Measurements from ENCODE around the gene FKRP. TPM values are rescaled to one million over a fixed set of nuclear protein-coding genes. Genes with fewer than 3 reads are reported as not detected.
"Not testable (repeated sequence)": the region's sequence is repeated elsewhere in the genome, so short reads cannot be mapped to it uniquely, and the experiment has no call there.

The FKRP gene
- total RNA-seq, 1 experiment from 2014 or later: 14.3 TPM

DNA sequence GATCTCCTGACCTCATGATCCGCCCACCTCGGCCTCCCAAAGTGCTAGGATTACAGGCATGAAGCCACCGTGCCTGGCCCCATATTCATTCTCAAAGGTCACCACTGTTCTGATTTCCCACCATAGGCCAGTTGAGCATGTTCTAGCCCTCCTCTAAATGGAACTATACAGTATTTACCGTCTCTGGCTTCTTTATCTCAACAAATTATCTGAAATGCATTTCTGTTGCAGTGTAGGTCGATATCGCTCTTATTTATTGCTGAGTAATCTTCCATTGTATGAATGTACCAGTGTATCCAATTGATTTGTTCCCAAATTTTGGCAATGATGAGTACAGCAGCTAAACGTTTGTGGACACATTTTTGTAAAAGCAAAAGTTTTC lies 27.2 kb downstream of the FKRP start:
- no TSS peak for BruUV-seq (replicated peaks)
- ChIA-PET POLR2A (ENCODE audit: unreplicated experiment) (no interaction called here), CTCF (no interaction called here)
- no peak overlapping the region for H2AFZ ChIP-seq (ENCODE audit: low read length)
- ATAC-seq (no peak), DNase-seq (no peak)
- no peak for TF ChIP-seq EZH2phosphoT487 (IDR thresholded peaks at IDR 0.05; ENCODE audit: borderline replicate concordance, low read length)
- TF ChIP-seq EZH2 (IDR thresholded peaks at IDR 0.05; ENCODE audit: low read length, unreplicated experiment): no peak
- TF ChIP-seq CTCF (conservative IDR thresholded peaks at IDR 0.05; ENCODE audit: low read depth, low read length): no peak
- H4K20me1 ChIP-seq (ENCODE audit: low read length): no peaks in the 10 kb centered on the region
- no peak overlapping the region for H3K4me3 ChIP-seq (ENCODE audit: low read length)
- H3K4me2 ChIP-seq (ENCODE audit: low read length): no peak overlapping the region
- no peaks in the 10 kb centered on the region for H3K79me2 ChIP-seq (ENCODE audit: low read length)
- no peaks in the 10 kb centered on the region for H3K9me2 ChIP-seq (replicated peaks; ENCODE audit: low read length)
- H3K4me1 ChIP-seq (ENCODE audit: insufficient read depth, low read length): no peaks in the 10 kb centered on the region
- no peaks in the 10 kb centered on the region for H3F3A ChIP-seq (ENCODE audit: low read length, unreplicated experiment)
- H3K27me3 ChIP-seq (ENCODE audit: low read length): no peaks in the 10 kb centered on the region
- H3K27ac ChIP-seq (ENCODE audit: low read length): no peak overlapping the region
- H3K36me3 ChIP-seq (ENCODE audit: low read depth, low read length): peaks cover 14% of the 10 kb centered on the region
- H3K9me3 ChIP-seq (ENCODE audit: low read length): no peaks in the 10 kb centered on the region
- no peak overlapping the region for H3K9ac ChIP-seq (ENCODE audit: low read length)
- intact Hi-C loops (cut with micrococcal nuclease): no loop called here

DNA sequence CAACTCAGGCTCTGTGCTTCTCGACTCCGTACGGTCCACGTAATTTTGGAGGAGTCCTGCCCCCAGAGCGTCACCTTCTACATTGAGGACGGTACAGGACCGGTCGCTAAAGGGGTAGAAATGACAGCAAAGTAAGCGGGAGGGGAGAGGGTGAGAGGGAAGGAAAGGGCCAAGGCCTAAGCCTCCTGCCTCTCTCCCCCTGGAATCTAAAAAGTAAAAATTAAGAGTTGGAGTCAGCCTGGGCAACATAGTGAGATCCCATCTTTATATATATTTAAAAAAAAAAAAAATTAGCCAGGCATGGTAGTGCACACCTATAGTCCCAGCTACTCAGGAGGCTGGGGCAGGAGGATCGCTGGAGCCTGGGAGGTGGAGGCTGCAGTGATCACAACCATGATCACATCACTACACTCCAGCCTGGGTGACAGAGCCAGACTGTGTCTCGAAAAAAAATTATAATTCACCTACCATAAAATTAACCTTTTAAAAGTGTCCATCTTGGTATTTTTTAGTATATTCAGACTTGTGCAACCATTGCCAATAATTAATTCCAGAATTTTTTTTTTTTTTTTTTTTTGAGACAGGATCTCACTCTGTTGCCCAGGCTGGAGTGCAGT lies 29.9 kb downstream of the FKRP start:
- Histone ChIP-seq H3F3A (ENCODE audit: low read length, unreplicated experiment) (no peaks in the 10 kb centered on the region), H3K4me2 (ENCODE audit: low read length) (no peak overlapping the region), H3K9ac (ENCODE audit: low read length) (no peak overlapping the region), H3K4me3 (ENCODE audit: low read length) (no peak overlapping the region), H3K9me3 (ENCODE audit: low read length) (no peaks in the 10 kb centered on the region), H2AFZ (ENCODE audit: low read length) (no peak overlapping the region), H3K79me2 (ENCODE audit: low read length) (no peaks in the 10 kb centered on the region), H3K27ac (ENCODE audit: low read length) (no peak overlapping the region), H3K4me1 (ENCODE audit: insufficient read depth, low read length) (no peaks in the 10 kb centered on the region), H3K27me3 (ENCODE audit: low read length) (no peaks in the 10 kb centered on the region), H3K36me3 (ENCODE audit: low read depth, low read length) (peaks cover 14% of the 10 kb centered on the region), H4K20me1 (ENCODE audit: low read length) (no peaks in the 10 kb centered on the region), H3K9me2 (replicated peaks; ENCODE audit: low read length) (no peaks in the 10 kb centered on the region)
- intact Hi-C loops (cut with micrococcal nuclease): no loop called here
- CTCF ChIA-PET: no interaction called here
- no peak for DNase-seq
- BruUV-seq (replicated peaks): no TSS peak
- ATAC-seq: no peak
- POLR2A ChIA-PET (ENCODE audit: unreplicated experiment): no interaction called here
- TF ChIP-seq CTCF (conservative IDR thresholded peaks at IDR 0.05; ENCODE audit: low read depth, low read length): no peak
- no peak for TF ChIP-seq EZH2 (IDR thresholded peaks at IDR 0.05; ENCODE audit: low read length, unreplicated experiment)
- TF ChIP-seq EZH2phosphoT487 (IDR thresholded peaks at IDR 0.05; ENCODE audit: borderline replicate concordance, low read length): no peak

DNA sequence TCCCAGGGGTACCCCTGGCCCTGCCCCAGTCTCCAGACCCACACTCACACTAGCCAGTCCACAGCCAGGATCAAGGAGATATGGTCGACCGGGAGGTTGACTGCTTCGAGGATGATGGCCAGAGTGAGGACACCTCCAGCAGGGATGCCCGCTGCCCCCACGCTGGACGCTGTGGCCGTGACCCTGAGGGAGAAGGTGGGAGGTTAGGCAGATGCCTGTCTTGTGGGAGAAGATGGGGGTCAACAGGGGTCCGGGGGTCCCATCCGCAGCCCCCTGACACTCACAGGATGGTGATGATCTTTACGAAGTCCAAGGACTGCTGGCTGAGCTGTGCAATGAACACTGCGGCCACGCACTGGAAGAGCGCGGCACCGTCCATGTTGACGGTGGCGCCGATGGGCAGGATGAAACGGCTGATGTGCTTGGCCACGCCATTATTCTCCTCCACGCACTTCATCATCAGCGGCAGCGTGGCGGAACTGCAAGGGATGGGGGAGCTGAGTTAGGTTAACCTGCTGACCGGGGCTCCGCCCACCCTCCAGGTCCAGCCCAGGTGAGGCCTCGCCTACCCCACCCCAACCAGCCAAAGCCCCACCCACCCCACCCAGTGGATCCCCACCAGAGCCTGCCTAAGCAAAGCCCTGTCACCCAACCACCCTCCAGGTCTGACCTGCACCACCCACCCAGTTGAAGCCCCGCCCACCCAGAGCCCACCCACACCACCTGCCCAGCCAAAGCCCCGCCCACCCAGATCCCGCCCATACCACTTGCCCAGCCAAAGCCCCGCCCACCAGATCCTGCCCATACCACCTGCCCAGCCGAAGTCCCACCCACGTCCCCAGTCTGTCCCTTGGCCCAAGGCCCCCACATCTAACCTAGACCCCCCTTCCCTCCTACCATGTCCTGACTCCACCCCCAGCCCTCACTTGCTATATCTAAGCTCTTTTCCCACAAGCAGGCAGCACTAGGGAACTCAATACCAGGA lies 31.4 kb downstream of the FKRP start:
- no peak overlapping the region for H3K4me3 ChIP-seq (ENCODE audit: low read length)
- no peak overlapping the region for H2AFZ ChIP-seq (ENCODE audit: low read length)
- ATAC-seq: no peak
- CTCF ChIA-PET: no interaction called here
- DNase-seq: no peak
- intact Hi-C loops (cut with micrococcal nuclease): no loop called here
- no peak overlapping the region for H3K9ac ChIP-seq (ENCODE audit: low read length)
- H3F3A ChIP-seq (ENCODE audit: low read length, unreplicated experiment): no peaks in the 10 kb centered on the region
- peaks cover 17% of the 10 kb centered on the region for H3K36me3 ChIP-seq (ENCODE audit: low read depth, low read length)
- TF ChIP-seq EZH2phosphoT487 (IDR thresholded peaks at IDR 0.05; ENCODE audit: borderline replicate concordance, low read length): no peak
- no peak for TF ChIP-seq CTCF (conservative IDR thresholded peaks at IDR 0.05; ENCODE audit: low read depth, low read length)
- no peak for TF ChIP-seq EZH2 (IDR thresholded peaks at IDR 0.05; ENCODE audit: low read length, unreplicated experiment)
- no TSS peak for BruUV-seq (replicated peaks)
- H3K9me3 ChIP-seq (ENCODE audit: low read length): no peaks in the 10 kb centered on the region
- H3K4me2 ChIP-seq (ENCODE audit: low read length): no peak overlapping the region
- no peak overlapping the region for H3K27ac ChIP-seq (ENCODE audit: low read length)
- no peaks in the 10 kb centered on the region for H3K4me1 ChIP-seq (ENCODE audit: insufficient read depth, low read length)
- H3K9me2 ChIP-seq (replicated peaks; ENCODE audit: low read length): no peaks in the 10 kb centered on the region
- POLR2A ChIA-PET (ENCODE audit: unreplicated experiment): no interaction called here
- no peaks in the 10 kb centered on the region for H4K20me1 ChIP-seq (ENCODE audit: low read length)
- no peaks in the 10 kb centered on the region; the same call in 1 of the 2 replicates for H3K79me2 ChIP-seq (ENCODE audit: low read length)
- no peaks in the 10 kb centered on the region for H3K27me3 ChIP-seq (ENCODE audit: low read length)

DNA sequence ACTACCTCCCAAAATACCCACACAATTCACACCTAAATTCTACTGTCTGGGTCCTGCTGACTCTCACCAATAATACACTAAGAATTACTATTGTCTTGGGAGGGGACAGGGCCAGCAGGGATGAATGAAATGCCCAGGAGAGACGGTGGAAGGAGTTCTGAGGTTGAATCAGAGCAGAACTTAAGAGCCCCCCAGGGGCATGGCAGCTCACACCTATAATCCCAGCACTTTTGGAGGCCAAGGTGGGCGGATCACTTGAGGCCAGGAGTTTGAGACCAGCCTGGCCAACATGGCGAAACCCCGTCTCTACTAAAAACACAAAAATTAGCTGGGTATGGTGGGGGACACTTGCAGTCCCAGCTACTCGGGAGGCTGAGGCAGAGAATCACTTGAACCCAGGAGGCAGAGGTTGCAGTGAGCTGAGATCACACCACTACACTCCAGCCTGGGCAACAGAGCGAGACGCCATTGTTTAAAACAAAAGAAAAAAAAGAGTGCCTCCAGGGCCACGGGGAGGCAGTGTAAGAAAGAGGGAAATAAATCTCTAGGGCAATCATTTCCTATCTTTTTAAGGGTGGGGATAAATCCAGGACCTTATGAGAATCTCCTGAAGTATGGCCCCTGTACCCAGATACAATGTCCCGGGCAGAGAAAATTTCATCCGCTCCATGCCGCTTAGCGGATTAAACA lies 32.2 kb downstream of the FKRP start:
- H3F3A ChIP-seq (ENCODE audit: low read length, unreplicated experiment); BruUV-seq (replicated peaks); ATAC-seq; H3K79me2 ChIP-seq (ENCODE audit: low read length); H2AFZ ChIP-seq (ENCODE audit: low read length); intact Hi-C loops (cut with micrococcal nuclease); H3K9ac ChIP-seq (ENCODE audit: low read length); H3K9me2 ChIP-seq (replicated peaks; ENCODE audit: low read length); POLR2A ChIA-PET (ENCODE audit: unreplicated experiment); CTCF ChIA-PET; H3K27me3 ChIP-seq (ENCODE audit: low read length); H3K4me1 ChIP-seq (ENCODE audit: insufficient read depth, low read length); H4K20me1 ChIP-seq (ENCODE audit: low read length); DNase-seq; H3K27ac ChIP-seq (ENCODE audit: low read length); H3K4me2 ChIP-seq (ENCODE audit: low read length); H3K9me3 ChIP-seq (ENCODE audit: low read length); H3K4me3 ChIP-seq (ENCODE audit: low read length): not testable (repeated sequence)
- H3K36me3 ChIP-seq (ENCODE audit: low read depth, low read length): peaks cover 26% of the 10 kb centered on the region

Data from PC-3 (cell line).